NCI-H2171 (cell line): Measurements from ENCODE around the gene CPNE6.
A peak's percentile ranks its signal among the peaks of the same experiment; 100 is the strongest.
"Not testable (repeated sequence)": the region's sequence is repeated elsewhere in the genome, so short reads cannot be mapped to it uniquely, and the experiment has no call there.

ENCODE experiments used
- DNase-seq: peaks from one replicate; lab custom pipeline; 2025; lab: John Stamatoyannopoulos, UW

CPNE6 gene

GRCh38 chr14:24105609-24106239, 34.4 kb downstream of the CPNE6 start:
- not testable (repeated sequence) for DNase-seq

- DNase-seq, result no peak
These were observed 35.4 kb downstream of the CPNE6 start for GRCh38 chr14:24106672-24107271.

- no peak for DNase-seq
These were observed 37.0 kb downstream of the CPNE6 start for GRCh38 chr14:24108336-24108874.

GRCh38 chr14:24110060-24110459, 38.7 kb downstream of the CPNE6 start:
- no peak for DNase-seq

- DNase-seq, result no peak
These were observed 39.2 kb downstream of the CPNE6 start for GRCh38 chr14:24110523-24110922.

GRCh38 chr14:24113379-24113800, 42.0 kb downstream of the CPNE6 start:
- no peak for DNase-seq

GRCh38 chr14:24113801-24114531, 42.6 kb downstream of the CPNE6 start:
- DNase-seq, result peak; percentile 65

- peak; percentile 100 for DNase-seq
These were observed 43.4 kb downstream of the CPNE6 start, which contains the start of the genes DCAF11 and NRL for GRCh38 chr14:24114532-24115421. DCAF11 (plus strand) TSS chr14:24114777; CDS start chr14:24115595, 818 bp downstream. NRL (minus strand) TSS chr14:24114949; CDS start chr14:24082848, 32,101 bp downstream.

GRCh38 chr14:24115422-24116127, 44.2 kb downstream of the CPNE6 start:
- no peak for DNase-seq

GRCh38 chr14:24116128-24116814, 44.9 kb downstream of the CPNE6 start:
- no peak for DNase-seq

- DNase-seq, result no peak
These were observed 45.8 kb downstream of the CPNE6 start for GRCh38 chr14:24117179-24117578.

- DNase-seq, result no peak
These were observed 48.3 kb downstream of the CPNE6 start for GRCh38 chr14:24119691-24120090.

- DNase-seq, result no peak
These were observed 49.8 kb downstream of the CPNE6 start for GRCh38 chr14:24121210-24121609.

- no peak for DNase-seq
These were observed 51.1 kb downstream of the CPNE6 start for GRCh38 chr14:24122416-24122815.

GRCh38 chr14:24122898-24123297, 51.5 kb downstream of the CPNE6 start:
- no peak for DNase-seq

GRCh38 chr14:24123424-24124417, 52.4 kb downstream of the CPNE6 start:
- no peak for DNase-seq

- no peak for DNase-seq
These were observed 55.6 kb downstream of the CPNE6 start for GRCh38 chr14:24126939-24127338.

- DNase-seq, result no peak
These were observed 56.3 kb downstream of the CPNE6 start for GRCh38 chr14:24127673-24128072.
